ENCODE data around the gene DLGAP5.

The DLGAP5 gene

GRCh38 chr14:55188686-55189295, 2.6 kb downstream of the DLGAP5 start:
- no peak for DNase-seq (ENCODE audit: low spot score)

DNA sequence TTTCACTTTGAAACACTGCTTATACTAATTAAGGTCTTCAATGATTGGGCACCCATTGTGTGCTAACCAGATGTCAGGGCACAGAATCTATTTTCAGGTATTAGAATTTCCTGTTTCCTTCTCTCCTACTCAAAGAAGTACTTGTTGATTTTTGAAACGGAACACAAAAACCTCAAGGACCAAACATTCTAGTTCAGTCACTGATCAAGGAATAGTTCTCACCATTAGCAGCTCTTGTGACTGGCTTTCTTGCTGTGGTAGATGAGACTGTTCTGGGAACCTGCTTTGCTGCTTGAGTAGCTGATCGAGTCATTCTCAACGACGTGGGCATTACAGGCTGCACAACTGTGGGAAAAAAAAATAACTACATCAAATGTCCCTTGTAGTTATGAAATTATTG, 11.0 kb downstream of the DLGAP5 start:
- DNase-seq (ENCODE audit: low spot score) = no peak

DNA sequence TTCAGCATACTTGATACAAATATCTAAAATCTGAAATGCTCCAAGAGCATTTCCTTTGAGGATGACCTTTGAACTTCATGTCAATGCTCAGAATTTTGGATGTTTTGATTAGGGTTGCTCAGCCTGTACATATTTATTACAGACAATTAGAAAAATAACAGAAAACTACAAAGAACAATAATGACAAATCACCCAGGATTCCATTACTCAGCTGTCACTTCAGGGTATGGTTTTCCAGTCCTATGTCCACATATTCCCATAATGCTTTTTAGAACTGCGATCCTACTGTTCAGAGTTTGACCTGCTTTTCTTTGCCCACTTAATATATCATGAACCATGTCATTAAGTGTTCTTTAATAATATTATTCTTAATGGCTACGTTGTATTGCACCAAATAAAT, 11.4 kb downstream of the DLGAP5 start:
- DNase-seq (ENCODE audit: low spot score) = no peak

GRCh38 chr14:55170526-55170925, 20.9 kb downstream of the DLGAP5 start:
- no peak for DNase-seq (ENCODE audit: low spot score)

- no peak for DNase-seq (ENCODE audit: low spot score)
These were observed 30.4 kb downstream of the DLGAP5 start for GRCh38 chr14:55160989-55161388.

- no peak for DNase-seq (ENCODE audit: low spot score)
These were observed 33.0 kb downstream of the DLGAP5 start for GRCh38 chr14:55158412-55158811.

DNA sequence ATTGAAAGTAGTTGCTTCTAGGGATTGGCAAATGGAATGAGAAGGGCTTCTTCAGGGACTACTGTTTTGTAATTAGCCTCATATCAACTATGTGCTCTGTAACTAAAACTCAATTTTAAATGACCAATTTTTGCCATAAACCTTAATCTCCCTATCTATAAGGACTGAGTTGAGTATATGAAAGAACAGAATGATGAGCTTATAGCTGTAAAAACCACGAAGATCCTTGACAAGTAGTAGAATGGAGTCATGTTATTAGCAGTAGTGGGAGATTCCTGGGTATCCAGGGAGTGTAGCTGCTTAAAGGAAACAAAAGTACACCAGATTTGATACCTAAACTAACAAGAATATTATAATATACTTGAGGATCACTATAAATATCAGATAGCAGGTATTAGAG, 34.3 kb downstream of the DLGAP5 start:
- DNase-seq (ENCODE audit: low spot score) = no peak

GRCh38 chr14:55153951-55154350, 37.4 kb downstream of the DLGAP5 start:
- no peak for DNase-seq (ENCODE audit: low spot score)

GRCh38 chr14:55152052-55152753, 39.2 kb downstream of the DLGAP5 start:
- no peak for DNase-seq (ENCODE audit: low spot score)

- DNase-seq (ENCODE audit: low spot score) = no peak
These were observed 39.8 kb downstream of the DLGAP5 start for GRCh38 chr14:55151601-55152000.

GRCh38 chr14:55146425-55146824, 45.0 kb downstream of the DLGAP5 start:
- no peak for DNase-seq (ENCODE audit: low spot score)

- DNase-seq (ENCODE audit: low spot score) = no peak
These were observed 48.9 kb downstream of the DLGAP5 start for GRCh38 chr14:55142466-55142865.

GRCh38 chr14:55141825-55142224, 49.6 kb downstream of the DLGAP5 start:
- no peak for DNase-seq (ENCODE audit: low spot score)

GRCh38 chr14:55139696-55140509, 51.5 kb downstream of the DLGAP5 start:
- DNase-seq (ENCODE audit: low spot score) = no peak

DNA sequence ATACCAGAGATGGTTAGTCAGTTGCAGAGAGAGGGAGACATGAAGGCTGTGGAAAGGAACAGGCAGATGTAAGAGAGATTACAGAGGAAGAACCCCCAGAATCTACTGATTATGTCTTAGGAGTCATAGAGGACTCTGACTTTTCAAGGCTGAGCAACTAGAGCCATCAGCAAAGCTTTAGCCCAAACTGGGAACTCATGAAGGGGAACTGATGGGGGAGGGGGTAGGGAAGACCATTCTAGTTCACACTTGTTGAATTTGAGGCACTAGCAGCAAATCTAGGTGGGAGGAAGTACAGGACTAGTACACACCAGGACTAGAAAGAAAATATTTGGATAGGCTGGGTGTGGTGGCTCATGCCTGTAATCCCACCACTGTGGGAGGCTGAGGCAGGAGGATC, 52.2 kb downstream of the DLGAP5 start:
- no peak for DNase-seq (ENCODE audit: low spot score)

GRCh38 chr14:55138091-55138490, 53.3 kb downstream of the DLGAP5 start:
- DNase-seq (ENCODE audit: low spot score) = no peak

GRCh38 chr14:55136885-55137786, 54.2 kb downstream of the DLGAP5 start:
- DNase-seq (ENCODE audit: low spot score) = no peak

- DNase-seq (ENCODE audit: low spot score) = no peak
These were observed 55.1 kb downstream of the DLGAP5 start for GRCh38 chr14:55136241-55136640.

- DNase-seq (ENCODE audit: low spot score) = no peak
These were observed 58.0 kb downstream of the DLGAP5 start for GRCh38 chr14:55133416-55133815.

DNA sequence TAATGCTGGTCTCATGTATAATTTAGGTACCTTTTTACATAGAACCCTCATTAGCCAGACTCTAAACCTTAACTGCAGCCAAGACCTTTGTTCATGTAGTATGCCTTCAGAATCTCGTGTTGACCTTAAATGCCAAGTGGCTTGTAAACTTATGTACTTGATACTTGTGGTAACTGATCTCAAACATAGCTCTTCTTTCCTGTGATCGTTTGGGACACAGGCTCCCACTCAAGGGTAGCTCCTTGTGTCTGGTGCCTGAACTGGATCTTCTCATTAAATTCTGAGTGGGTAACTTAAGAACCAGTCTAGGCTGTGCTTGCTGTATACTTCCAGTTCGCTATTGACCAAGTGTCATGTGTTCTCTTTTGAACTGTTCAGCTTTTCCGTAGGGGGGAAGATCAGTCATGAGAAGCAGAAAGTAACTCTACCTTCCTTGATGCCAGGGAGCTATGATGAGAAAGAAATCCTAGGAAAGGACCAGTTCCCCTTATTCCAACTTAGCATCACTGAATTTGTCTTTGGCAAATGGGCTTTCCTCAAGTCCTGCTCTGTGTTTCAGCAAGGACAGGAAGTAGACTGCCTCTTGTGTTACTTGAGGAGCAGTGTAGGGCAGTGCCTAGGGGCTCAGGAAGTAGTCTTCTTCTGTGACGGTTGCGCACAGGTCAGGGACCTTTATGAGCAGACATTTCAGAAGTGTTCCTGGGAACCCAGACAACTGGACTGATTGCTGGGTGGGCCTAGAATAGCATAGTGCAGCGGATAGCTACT, 59.8 kb downstream of the DLGAP5 start:
- DNase-seq (ENCODE audit: low spot score) = no peak

DNA sequence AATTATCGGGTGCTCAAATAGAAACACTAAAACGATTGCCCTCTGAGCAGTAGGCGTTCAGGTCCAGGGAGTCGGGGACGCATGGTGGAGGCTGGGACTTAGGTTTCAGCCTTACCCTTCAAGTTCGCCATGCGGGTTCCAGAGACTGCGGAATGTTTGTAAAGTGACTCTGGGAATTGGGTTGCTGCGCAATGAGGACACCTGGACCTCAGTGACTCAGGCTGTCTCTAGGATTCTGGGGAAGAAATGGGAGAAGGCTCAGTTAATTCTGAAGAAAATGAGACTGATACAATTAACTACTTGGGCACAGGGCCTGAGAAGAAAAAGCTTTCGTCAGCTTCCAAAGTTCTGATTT, 61.2 kb downstream of the DLGAP5 start:
- DNase-seq (ENCODE audit: low spot score) = no peak

Data from ecto neural progenitor cell (in vitro differentiated cells).